Upper lobe of left lung (tissue), 4 donors: ENCODE measurements around the gene UBA1.

Experiments
- CTCF ChIP-seq, 6 experiments: fragments of 450-650 bp in 4 of 6; fragments of 200-600 bp in 2 of 6; sonication (generic) in 2 of 6; IDR thresholded peaks; one replicate each; pipeline ENCODE4 v1.5.1; 2016 to 2019; ENCODE audit warnings: antibody characterized with exemption in 6 of 6
- EP300 ChIP-seq, 4 donors: sonication (generic); formaldehyde crosslinking; IDR thresholded peaks; one replicate each; pipeline ENCODE4 v1.5.1; 2017; ENCODE audit warnings: antibody characterized with exemption in 4 of 4, control low read depth in 2 of 4
- POLR2A ChIP-seq, 4 donors: fragments of 450-650 bp; IDR thresholded peaks; one replicate each; pipeline ENCODE4 v1.5.1; 2016 to 2017; ENCODE audit warnings: antibody characterized with exemption in 4 of 4, mild to moderate bottlenecking in 2 of 4
- POLR2AphosphoS5 ChIP-seq, 2 donors: sonication (generic); formaldehyde crosslinking; IDR thresholded peaks; one replicate each; pipeline ENCODE4 v1.5.1; 2017; ENCODE audit warnings: antibody characterized with exemption in 2 of 2

- TF ChIP-seq EP300 (IDR thresholded peaks at IDR 0.05) = no peak
- TF ChIP-seq POLR2AphosphoS5 (IDR thresholded peaks at IDR 0.05) = no peak
- no peak for TF ChIP-seq CTCF (IDR thresholded peaks at IDR 0.05)
- no peak for TF ChIP-seq POLR2A (IDR thresholded peaks at IDR 0.05)
Measured at GRCh38 chrX:47171996-47172395, 21.6 kb upstream of the UBA1 start.
